HG03135 (cell line): ENCODE data around the gene LYVE1.

Experiments used
- ATAC-seq: cut with Tn5 transposase; IDR thresholded peaks from one replicate; pipeline ENCODE4 v1.9.1; 2021; ENCODE audit warnings: mild to moderate bottlenecking, moderate library complexity; ENCODE audit not compliant: unreplicated experiment

The LYVE1 gene

DNA sequence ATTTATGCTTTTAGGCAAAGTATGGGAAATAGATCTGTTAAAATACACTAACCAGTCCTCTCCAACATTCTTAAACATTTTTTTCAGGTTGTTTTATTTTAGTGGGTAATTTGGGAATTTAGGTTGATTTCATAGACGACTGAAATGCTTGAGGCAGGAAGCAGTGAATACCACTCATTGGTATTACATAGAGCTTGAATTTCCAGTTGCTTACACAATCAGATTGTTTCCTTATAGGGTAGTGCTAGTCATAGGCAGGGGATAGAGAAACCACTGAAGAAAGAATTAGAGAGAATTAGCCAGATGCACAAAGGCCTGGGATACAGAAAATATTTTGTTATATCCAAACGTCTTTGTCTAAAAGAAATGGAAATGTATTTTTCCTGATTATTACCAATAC lies 23.9 kb upstream of the LYVE1 start:
- ATAC-seq, result no peak

GRCh38 chr11:10591741-10592140 lies 23.3 kb upstream of the LYVE1 start:
- ATAC-seq, result no peak

- ATAC-seq, result no peak
These were observed 21.9 kb upstream of the LYVE1 start for GRCh38 chr11:10590218-10590915.

- no peak for ATAC-seq
These were observed 20.4 kb upstream of the LYVE1 start for GRCh38 chr11:10588904-10589303.

- no peak for ATAC-seq
These were observed 19.5 kb upstream of the LYVE1 start for GRCh38 chr11:10587995-10588394.

GRCh38 chr11:10587388-10587787 lies 18.9 kb upstream of the LYVE1 start:
- no peak for ATAC-seq

DNA sequence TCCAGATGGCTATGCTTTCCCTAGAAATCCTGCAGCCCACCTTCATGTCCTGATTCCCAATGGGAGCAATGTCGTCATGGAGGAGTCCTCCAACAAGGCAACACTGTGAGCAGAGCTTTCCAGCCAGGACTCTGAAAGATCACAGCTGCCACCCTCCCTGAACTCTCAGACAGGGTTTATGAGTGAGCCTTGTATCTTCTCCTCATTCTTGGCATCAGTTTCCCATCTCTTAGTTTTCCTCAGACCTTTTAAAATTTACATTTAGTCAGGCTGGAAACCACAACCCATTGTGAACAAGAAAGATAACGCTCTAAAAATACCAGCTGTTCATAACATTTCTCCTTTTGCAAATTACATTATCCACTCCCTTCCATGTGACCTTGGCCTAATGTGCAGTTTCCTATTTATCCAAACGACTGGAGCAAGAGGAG lies 15.6 kb upstream of the LYVE1 start:
- ATAC-seq, result no peak

GRCh38 chr11:10581481-10582019 lies 13.1 kb upstream of the LYVE1 start:
- no peak for ATAC-seq

DNA sequence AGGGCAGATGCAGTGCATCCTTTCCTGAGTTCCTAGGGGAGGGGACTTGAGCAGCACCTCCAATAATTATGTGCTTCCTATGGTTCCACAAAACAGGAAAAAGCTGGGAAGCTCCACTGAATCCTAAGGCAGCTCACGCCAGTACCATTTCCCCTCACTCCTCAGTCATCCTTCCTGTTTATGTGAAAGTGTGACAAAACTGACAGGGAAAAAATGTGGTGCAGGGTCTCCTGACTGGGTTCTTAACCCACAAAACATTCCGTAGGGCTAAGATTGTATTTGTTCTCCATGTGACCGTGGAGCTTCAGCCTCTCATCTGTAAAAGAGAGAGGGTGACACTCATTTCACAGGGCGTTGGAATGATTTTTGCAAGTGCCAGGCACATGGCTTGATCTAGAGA lies 12.2 kb upstream of the LYVE1 start:
- no peak for ATAC-seq

DNA sequence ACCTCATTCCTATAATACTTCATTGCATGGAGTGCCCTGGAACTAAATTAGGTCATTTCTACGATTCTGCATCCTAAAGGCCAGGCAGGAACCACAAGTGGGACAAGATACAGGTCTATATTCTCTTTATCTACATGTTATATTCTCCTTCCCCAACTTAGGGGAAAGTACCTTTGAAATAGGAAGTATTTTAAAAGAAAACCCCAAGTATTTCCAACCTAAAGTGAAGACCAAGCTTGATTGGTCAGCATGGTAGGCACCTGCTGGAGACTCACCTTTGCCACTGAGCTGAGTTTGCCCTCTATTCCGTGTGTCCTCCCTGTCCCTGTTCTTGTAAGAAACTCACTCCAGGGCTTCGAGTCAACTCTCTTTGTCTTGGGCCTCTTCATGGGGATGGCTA lies 11.2 kb upstream of the LYVE1 start:
- ATAC-seq, result no peak

- no peak for ATAC-seq
These were observed 7.6 kb upstream of the LYVE1 start for GRCh38 chr11:10576035-10576398.

DNA sequence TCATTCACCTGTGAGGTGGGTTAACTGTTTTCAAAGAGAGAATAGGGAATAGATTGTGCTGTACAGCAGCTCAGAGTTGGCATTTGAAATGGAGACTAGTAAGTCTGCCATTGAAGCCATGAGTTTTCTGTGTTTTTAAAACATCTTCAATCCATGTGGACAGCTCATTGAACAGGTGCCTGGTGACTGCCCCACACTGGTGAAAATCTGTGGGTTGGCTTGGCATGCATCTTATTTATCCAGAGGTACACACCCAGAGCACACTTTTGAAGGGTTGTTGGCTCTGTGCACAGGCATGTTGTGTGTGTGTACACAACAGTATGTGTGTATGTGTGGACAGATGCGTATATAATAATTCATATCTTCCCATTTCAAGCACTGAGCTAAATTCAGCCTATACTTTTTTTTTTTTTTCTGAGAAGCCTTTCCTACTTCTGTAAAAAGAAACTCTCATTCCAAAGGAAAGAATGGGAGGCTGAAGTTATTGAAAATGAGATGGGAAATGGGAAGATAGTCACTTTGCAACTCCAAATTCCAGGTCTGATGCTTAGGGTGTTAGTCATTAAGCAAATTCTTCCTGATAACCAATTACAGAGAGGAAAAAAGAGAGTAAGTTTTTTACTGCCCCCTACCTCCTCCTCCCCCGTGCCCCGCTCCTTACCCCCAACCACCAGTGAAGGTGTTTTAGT lies 7.0 kb upstream of the LYVE1 start:
- no peak for ATAC-seq

- no peak for ATAC-seq
These were observed 5.1 kb upstream of the LYVE1 start for GRCh38 chr11:10573556-10573955.

- no peak for ATAC-seq
These were observed 4.6 kb upstream of the LYVE1 start for GRCh38 chr11:10573028-10573427.

- no peak for ATAC-seq
These were observed 4.1 kb upstream of the LYVE1 start for GRCh38 chr11:10572533-10572932.

DNA sequence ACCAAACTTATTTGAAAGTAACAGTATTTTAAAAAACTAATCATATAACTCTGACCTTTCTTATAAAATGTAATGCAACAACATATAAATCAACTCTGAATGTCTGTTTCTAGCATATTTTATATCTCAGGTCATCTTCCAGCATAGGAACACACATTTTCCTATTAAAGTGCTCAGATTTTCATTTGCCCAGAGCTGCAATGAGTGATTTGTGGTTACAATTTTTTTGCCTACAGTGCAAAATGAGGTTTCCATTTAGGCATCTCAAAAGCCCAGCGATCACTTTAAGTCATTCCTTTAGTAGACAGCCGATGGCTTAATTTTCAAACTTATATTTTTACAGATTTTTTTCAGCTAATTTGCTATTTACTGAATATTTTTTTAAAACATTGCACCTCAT lies 1.0 kb downstream of the LYVE1 start:
- no peak for ATAC-seq

GRCh38 chr11:10566257-10566957 lies 2.1 kb downstream of the LYVE1 start:
- ATAC-seq, result no peak

DNA sequence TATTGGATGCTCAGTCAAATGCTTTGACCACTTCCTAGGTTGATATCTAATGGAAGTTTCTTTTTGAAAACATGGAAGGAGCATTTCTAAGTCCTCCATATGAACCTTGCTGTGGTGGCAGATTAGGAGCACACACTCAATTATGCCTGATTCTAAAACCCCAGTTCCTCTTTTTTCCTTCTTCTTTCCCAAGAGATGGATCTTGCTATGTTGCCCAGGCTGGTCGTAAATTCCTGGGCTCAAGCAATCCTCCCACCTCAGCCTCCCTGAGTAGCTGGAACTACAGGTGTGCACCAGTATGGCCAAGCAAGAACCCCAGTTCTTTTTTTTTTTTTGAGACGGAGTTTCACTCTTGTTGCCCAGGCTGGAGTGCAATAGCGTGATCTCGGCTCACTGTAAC lies 3.0 kb downstream of the LYVE1 start:
- ATAC-seq, result no peak

DNA sequence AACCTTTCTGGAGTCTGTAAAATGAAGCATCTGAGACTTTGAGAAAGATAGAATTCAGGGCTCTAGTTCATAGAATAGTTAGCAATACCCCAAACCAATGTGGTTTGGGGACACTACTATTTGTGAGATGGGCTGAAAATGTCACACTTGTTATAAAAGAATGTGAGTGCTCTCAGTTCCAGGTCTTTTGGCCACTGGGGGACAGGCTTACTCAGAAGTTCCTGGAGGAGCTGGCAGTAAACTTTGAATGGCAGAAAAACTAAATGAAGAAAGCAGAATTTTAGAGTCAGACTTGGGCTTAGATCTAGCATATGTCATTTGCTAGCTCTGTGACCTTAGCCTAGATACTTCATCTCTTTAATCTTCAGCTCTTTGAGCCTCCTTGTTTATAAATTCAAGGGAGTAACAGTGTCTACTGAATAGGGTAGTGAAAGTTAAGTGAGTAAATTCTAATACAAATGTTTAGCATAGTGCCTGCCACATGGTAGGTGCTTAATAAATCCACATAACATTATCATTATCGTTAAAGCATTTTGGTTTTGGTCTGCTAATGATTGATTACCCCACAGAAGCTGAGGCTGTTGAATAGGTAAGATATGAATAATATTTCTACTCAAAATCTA lies 3.7 kb downstream of the LYVE1 start:
- ATAC-seq, result no peak

- no peak for ATAC-seq
These were observed 4.4 kb downstream of the LYVE1 start for GRCh38 chr11:10564030-10564429.

GRCh38 chr11:10561947-10562346 lies 6.5 kb downstream of the LYVE1 start:
- no peak for ATAC-seq
